GM23248 (cell line): ENCODE data around the gene PCCB.

Source experiments
- EZH2 ChIP-seq: fragments of 200-600 bp; sonication (generic); IDR thresholded peaks from 2 replicates; pipeline ENCODE4 v1.6.1; 2018; ENCODE audit warnings: antibody characterized with exemption, mild to moderate bottlenecking; ENCODE audit not compliant: insufficient read depth, poor library complexity, severe bottlenecking
- EZH2phosphoT487 ChIP-seq: fragments of 200-600 bp; sonication (generic); IDR thresholded peaks from 2 replicates; pipeline ENCODE4 v1.6.1; 2018; ENCODE audit warnings: antibody characterized with exemption, moderate library complexity, mild to moderate bottlenecking, low read depth; ENCODE audit not compliant: insufficient read depth

DNA sequence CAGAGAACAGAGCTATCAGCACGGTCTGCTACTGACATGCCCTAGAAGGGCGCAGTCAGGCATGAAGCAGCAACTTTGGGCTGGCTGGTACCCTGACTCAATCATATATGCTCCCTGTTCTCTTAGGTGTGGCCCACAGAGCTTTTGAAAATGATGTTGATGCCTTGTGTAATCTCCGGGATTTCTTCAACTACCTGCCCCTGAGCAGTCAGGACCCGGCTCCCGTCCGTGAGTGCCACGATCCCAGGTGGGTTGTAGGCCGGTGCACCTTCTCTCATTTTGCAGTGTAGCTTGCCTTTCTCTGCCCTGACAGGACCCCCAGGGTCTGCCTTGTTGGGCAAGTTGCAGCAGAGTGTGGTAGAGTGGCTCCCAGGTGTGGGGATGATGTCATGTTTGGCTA lies 47.7 kb downstream of the PCCB start:
- TF ChIP-seq EZH2phosphoT487 (no peak), EZH2 (no peak)
